GM18873 (cell line): ENCODE measurements around the gene HOXD12.

Experiments used
- ATAC-seq: cut with Tn5 transposase; IDR thresholded peaks from one replicate; pipeline ENCODE4 v1.9.1; 2021; ENCODE audit warnings: mild to moderate bottlenecking, moderate library complexity, moderate number of reproducible peaks; ENCODE audit not compliant: unreplicated experiment, low FRiP score

HOXD12 gene

GRCh38 chr2:176104316-176105077, 4.9 kb downstream of the HOXD12 start:
- ATAC-seq: no peak

GRCh38 chr2:176105078-176105729, 5.6 kb downstream of the HOXD12 start:
- ATAC-seq: no peak

GRCh38 chr2:176105730-176106580, 6.4 kb downstream of the HOXD12 start:
- ATAC-seq: no peak

- no peak for ATAC-seq
Observed at GRCh38 chr2:176106581-176107539, 7.3 kb downstream of the HOXD12 start, which contains the start of gene HOXD11. TSS of gene HOXD11 (plus strand) at chr2:176107280. CDS start at chr2:176107356, 76 bp downstream.

- ATAC-seq: no peak
Observed at GRCh38 chr2:176107731-176108181, 8.2 kb downstream of the HOXD12 start.

- ATAC-seq: no peak
Observed at GRCh38 chr2:176109192-176109901, 9.8 kb downstream of the HOXD12 start.

GRCh38 chr2:176109946-176110345, 10.4 kb downstream of the HOXD12 start:
- ATAC-seq: no peak

- no peak for ATAC-seq
Observed at GRCh38 chr2:176110415-176111308, 11.1 kb downstream of the HOXD12 start.

- ATAC-seq: no peak
Observed at GRCh38 chr2:176111309-176111663, 11.7 kb downstream of the HOXD12 start.

GRCh38 chr2:176111846-176112374, 12.3 kb downstream of the HOXD12 start:
- ATAC-seq: no peak

GRCh38 chr2:176112375-176113302, 13.0 kb downstream of the HOXD12 start:
- ATAC-seq: no peak

- no peak for ATAC-seq
Observed at GRCh38 chr2:176114120-176114929, 14.7 kb downstream of the HOXD12 start.

- ATAC-seq: no peak
Observed at GRCh38 chr2:176114930-176115625, 15.5 kb downstream of the HOXD12 start.

GRCh38 chr2:176115883-176116813, 16.6 kb downstream of the HOXD12 start, which contains the start of gene HOXD10:
TSS of gene HOXD10 (plus strand) at chr2:176116778. CDS start at chr2:176116834, 56 bp downstream.
- no peak for ATAC-seq
